ENCODE measurements around the gene MAPK8IP3. TPM values are rescaled to one million over a fixed set of nuclear protein-coding genes. Genes with fewer than 3 reads are reported as not detected.

MAPK8IP3 gene
- total RNA-seq, 1 experiment from 2014 or later = 72.3 TPM

DNA sequence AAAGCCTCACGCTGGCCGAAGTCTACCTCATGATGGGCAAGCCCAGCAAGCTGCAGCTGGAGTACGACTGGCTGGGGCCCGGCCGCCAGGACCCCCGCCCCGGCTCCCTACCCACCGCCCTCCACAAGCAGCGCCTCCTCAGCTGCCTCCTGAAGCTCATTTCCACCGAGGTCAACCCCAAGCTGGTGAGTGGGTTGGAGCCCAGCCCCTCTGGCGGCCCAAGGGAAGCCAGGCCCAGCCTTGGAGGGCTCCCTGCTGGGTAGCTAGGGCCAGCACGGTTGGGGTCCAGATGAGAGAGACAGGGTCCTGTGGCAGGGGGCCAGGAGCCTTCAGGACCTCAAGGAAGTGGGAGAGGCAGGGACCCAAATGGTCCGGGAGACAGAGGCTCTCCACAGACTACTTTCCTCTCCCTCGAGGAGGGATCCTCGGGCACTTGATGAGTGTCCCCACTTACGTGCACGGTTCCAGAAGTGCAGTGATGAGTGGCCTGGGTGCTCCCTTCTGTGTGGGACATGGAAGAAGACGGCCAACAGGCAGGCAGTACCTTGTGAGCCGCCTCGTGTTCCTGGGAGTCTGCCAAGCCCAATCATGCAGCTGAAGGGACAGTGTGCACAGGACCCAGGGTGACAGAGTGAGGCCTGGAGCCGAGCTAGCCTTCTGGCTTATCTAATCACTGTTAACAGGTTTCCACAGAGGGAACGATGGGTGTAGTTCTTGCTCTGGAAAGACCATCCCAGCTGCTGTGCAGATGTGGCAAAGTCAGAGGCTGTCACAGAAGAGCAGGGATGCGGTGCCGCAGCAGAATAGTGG lies 49.0 kb upstream of the MAPK8IP3 start:
- Mint-ChIP-seq H3K36me3 (peaks cover 30% of the 10 kb centered on the region), H3K4me3 (no peak overlapping the region), H3K27ac (no peak overlapping the region), H3K9me3 (no peaks in the 10 kb centered on the region), H3K4me1 (no peaks in the 10 kb centered on the region), H3K27me3 (ENCODE audit: low read depth) (no peaks in the 10 kb centered on the region)
- DNase-seq (ENCODE audit: low spot score) (no peak), ATAC-seq (no peak)
- ChIA-PET CTCF (interaction anchor here (0.6 to 3.2 kb wide), 2 partner anchors 49 to 59 kb away, joined by 3 to 9 read pairs; partner anchors contain the start of gene MAPK8IP3), POLR2A (no interaction called here)
- TF ChIP-seq OVOL2 (CRISPR knock-in tag; IDR thresholded peaks at IDR 0.05; ENCODE audit: borderline replicate concordance) (no peak), NFYB (CRISPR knock-in tag; conservative IDR thresholded peaks at IDR 0.05; ENCODE audit: low read depth) (no peak), RORB (CRISPR knock-in tag; IDR thresholded peaks at IDR 0.05) (no peak), CTCF (IDR thresholded peaks at IDR 0.05) (no peak), RELA (CRISPR knock-in tag; IDR thresholded peaks at IDR 0.05; ENCODE audit: borderline replicate concordance) (no peak), ZNF121 (CRISPR knock-in tag; IDR thresholded peaks at IDR 0.05) (no peak), TEAD1 (CRISPR knock-in tag; IDR thresholded peaks at IDR 0.05) (no peak), NR1H2 (CRISPR knock-in tag; IDR thresholded peaks at IDR 0.05) (no peak), ZNF138 (CRISPR knock-in tag; conservative IDR thresholded peaks at IDR 0.05) (no peak)
- TF ChIP-seq, protein P1, sequence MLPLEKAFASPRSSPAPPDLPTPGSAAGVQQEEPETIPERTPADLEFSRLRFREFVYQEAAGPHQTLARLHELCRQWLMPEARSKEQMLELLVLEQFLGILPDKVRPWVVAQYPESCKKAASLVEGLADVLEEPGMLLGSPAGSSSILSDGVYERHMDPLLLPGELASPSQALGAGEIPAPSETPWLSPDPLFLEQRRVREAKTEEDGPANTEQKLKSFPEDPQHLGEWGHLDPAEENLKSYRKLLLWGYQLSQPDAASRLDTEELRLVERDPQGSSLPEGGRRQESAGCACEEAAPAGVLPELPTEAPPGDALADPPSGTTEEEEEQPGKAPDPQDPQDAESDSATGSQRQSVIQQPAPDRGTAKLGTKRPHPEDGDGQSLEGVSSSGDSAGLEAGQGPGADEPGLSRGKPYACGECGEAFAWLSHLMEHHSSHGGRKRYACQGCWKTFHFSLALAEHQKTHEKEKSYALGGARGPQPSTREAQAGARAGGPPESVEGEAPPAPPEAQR (CRISPR knock-in tag; IDR thresholded peaks at IDR 0.05) = no peak
- TF ChIP-seq, protein P2, sequence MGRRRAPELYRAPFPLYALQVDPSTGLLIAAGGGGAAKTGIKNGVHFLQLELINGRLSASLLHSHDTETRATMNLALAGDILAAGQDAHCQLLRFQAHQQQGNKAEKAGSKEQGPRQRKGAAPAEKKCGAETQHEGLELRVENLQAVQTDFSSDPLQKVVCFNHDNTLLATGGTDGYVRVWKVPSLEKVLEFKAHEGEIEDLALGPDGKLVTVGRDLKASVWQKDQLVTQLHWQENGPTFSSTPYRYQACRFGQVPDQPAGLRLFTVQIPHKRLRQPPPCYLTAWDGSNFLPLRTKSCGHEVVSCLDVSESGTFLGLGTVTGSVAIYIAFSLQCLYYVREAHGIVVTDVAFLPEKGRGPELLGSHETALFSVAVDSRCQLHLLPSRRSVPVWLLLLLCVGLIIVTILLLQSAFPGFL (CRISPR knock-in tag; IDR thresholded peaks at IDR 0.05; ENCODE audit: borderline replicate concordance) = no peak
- TF ChIP-seq, protein P3, sequence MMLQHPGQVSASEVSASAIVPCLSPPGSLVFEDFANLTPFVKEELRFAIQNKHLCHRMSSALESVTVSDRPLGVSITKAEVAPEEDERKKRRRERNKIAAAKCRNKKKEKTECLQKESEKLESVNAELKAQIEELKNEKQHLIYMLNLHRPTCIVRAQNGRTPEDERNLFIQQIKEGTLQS (CRISPR knock-in tag; conservative IDR thresholded peaks at IDR 0.05) = no peak

DNA sequence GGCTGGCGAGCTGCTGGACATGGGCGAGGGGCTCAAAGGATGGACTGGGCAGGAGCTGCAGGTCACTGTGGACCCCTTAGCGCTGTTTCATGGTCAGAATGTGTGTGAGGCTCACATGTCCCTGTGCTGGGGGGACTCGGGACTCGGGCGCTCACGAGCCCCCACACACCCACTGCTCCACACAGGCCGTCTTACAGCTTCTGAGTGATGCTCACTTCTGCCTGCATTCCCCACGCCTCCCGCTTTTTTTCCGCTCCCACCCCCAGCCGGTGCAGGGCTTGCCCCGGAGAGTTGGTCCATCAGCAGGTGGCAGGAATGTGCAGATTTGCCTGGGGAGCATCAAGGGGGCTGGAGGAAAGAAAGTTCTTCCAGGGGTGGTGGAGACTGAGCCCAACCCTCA lies 48.2 kb upstream of the MAPK8IP3 start:
- TF ChIP-seq, protein P4, sequence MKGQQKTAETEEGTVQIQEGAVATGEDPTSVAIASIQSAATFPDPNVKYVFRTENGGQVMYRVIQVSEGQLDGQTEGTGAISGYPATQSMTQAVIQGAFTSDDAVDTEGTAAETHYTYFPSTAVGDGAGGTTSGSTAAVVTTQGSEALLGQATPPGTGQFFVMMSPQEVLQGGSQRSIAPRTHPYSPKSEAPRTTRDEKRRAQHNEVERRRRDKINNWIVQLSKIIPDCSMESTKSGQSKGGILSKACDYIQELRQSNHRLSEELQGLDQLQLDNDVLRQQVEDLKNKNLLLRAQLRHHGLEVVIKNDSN (CRISPR knock-in tag; IDR thresholded peaks at IDR 0.05) = no peak
- TF ChIP-seq ZNF317 (CRISPR knock-in tag; IDR thresholded peaks at IDR 0.05; ENCODE audit: borderline replicate concordance, low read depth) (no peak), ZNF671 (CRISPR knock-in tag; IDR thresholded peaks at IDR 0.05) (no peak), CBFB (CRISPR knock-in tag; IDR thresholded peaks at IDR 0.05; ENCODE audit: low read depth) (no peak), ZNF232 (CRISPR knock-in tag; IDR thresholded peaks at IDR 0.05) (no peak), ZNF138 (CRISPR knock-in tag; conservative IDR thresholded peaks at IDR 0.05) (no peak), RORB (CRISPR knock-in tag; IDR thresholded peaks at IDR 0.05) (no peak), SP1 (CRISPR knock-in tag; conservative IDR thresholded peaks at IDR 0.05) (no peak), TEAD1 (CRISPR knock-in tag; IDR thresholded peaks at IDR 0.05) (no peak), KAT7 (CRISPR knock-in tag; IDR thresholded peaks at IDR 0.05; ENCODE audit: borderline replicate concordance) (no peak), E2F1 (CRISPR knock-in tag; IDR thresholded peaks at IDR 0.05) (no peak)
- TF ChIP-seq, protein P5, sequence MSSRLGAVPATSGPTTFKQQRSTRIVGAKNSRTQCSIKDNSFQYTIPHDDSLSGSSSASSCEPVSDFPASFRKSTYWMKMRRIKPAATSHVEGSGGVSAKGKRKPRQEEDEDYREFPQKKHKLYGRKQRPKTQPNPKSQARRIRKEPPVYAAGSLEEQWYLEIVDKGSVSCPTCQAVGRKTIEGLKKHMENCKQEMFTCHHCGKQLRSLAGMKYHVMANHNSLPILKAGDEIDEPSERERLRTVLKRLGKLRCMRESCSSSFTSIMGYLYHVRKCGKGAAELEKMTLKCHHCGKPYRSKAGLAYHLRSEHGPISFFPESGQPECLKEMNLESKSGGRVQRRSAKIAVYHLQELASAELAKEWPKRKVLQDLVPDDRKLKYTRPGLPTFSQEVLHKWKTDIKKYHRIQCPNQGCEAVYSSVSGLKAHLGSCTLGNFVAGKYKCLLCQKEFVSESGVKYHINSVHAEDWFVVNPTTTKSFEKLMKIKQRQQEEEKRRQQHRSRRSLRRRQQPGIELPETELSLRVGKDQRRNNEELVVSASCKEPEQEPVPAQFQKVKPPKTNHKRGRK (CRISPR knock-in tag; IDR thresholded peaks at IDR 0.05; ENCODE audit: borderline replicate concordance) = no peak
- TF ChIP-seq, protein P6, sequence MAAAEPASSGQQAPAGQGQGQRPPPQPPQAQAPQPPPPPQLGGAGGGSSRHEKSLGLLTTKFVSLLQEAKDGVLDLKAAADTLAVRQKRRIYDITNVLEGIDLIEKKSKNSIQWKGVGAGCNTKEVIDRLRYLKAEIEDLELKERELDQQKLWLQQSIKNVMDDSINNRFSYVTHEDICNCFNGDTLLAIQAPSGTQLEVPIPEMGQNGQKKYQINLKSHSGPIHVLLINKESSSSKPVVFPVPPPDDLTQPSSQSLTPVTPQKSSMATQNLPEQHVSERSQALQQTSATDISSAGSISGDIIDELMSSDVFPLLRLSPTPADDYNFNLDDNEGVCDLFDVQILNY (CRISPR knock-in tag; IDR thresholded peaks at IDR 0.05) = no peak
- H3K36me3 Mint-ChIP-seq = peaks cover 36% of the 10 kb centered on the region
- H3K27ac Mint-ChIP-seq = no peak overlapping the region
- ChIA-PET CTCF (interaction anchor here (3.2 kb wide), 1 partner anchor 48 kb away, joined by 9 read pairs; the partner anchor contains the start of gene MAPK8IP3), POLR2A (no interaction called here)
- no peak for DNase-seq (ENCODE audit: low spot score)
- no peak for ATAC-seq
- no peaks in the 10 kb centered on the region for H3K9me3 Mint-ChIP-seq
- H3K4me1 Mint-ChIP-seq = no peaks in the 10 kb centered on the region
- H3K27me3 Mint-ChIP-seq (ENCODE audit: low read depth) = no peaks in the 10 kb centered on the region
- no peak overlapping the region for H3K4me3 Mint-ChIP-seq
